NCI-H1436 treated with DMSO at 0.1 percent for 48 hours (cell line): Measurements from ENCODE around the gene BEX3.
"Not testable (repeated sequence)": the region's sequence is repeated elsewhere in the genome, so short reads cannot be mapped to it uniquely, and the experiment has no call there.

Source experiments
- DNase-seq: peaks from one replicate; lab custom pipeline; 2025; lab: John Stamatoyannopoulos, UW

The BEX3 gene

DNA sequence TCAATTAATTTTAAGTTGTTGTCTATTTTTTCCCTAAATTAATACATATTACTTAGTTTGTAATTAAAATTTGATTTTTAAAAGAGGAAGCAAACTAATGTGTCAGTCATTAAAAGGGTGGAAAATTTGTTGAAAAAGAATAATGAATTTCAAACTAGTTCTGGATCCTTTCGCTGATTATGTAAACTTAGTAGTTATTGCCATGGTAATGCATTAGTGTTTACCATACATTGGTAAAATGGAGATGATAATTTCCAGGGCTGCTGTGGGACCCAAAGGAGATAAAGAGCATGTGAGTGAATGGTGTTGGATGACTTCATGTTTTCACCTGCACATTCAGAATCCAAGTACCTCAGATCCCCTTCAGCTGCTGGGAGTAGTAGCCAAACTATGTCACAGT is 6.5 kb downstream of the BEX3 start:
- no peak for DNase-seq

DNA sequence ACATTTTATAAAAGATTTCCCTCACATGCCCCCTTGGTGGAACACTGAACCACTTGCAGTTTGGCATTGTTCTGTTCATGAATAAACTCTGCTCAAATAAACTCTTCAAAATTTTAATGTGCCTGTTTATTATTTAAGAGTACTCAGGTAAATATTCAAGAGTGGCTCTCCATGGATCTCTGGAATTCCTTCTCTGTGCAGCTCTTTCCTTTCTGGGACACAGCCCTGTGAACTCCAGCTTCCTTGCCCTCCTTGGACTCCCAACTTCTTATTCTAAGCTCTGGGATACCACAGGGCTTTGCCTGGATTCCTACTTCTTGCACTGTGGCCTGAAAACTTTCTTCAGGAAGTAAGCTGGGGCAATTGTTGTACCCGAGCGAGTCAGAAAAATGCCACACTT is 8.3 kb downstream of the BEX3 start:
- DNase-seq = no peak

DNA sequence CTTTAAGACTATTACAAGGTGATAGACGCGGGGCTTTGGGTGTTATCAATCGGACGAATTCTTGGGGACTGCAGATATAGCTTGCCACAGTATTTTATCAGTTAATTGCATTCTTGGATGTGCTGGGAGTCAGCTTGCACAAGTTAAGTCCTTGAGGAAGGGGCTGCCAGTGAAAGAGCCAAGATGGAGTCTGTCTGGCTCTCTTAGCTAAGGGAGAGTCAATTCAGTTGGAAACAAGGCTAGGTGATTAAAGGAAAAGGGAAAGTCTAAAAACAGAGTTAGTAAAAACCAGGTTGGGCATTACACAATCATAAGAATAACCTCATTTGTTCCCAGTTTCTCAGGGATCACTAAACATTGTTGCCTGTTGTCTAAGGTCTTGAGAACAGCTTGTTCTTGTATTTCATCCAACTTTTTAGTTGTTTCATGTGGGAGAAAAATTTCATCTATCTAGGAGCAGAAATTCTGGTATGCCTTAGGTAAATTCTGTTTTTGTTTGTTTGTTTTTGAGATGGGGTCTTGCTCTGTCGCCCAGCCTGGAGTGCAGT is 9.0 kb downstream of the BEX3 start:
- not testable (repeated sequence) for DNase-seq

DNA sequence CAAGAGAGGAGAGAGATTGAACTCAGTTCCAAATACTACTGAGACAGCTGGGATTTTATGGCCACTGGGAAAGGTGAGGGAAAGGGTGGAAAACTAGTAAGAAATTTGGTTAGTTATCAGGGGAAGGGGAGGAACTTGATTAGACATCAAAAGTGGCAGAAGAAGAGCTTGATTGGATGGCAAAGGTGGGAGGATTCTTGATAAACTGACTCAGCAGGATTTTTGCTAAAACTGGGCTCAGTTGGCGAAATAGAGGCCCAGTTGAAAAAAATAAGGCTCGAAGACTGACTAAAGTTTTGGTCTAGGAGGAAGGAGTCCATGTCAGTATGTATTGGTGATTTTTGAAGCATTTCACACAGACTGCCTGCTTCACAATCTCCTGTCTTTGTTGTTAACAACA is 10.0 kb downstream of the BEX3 start:
- DNase-seq = no peak

DNA sequence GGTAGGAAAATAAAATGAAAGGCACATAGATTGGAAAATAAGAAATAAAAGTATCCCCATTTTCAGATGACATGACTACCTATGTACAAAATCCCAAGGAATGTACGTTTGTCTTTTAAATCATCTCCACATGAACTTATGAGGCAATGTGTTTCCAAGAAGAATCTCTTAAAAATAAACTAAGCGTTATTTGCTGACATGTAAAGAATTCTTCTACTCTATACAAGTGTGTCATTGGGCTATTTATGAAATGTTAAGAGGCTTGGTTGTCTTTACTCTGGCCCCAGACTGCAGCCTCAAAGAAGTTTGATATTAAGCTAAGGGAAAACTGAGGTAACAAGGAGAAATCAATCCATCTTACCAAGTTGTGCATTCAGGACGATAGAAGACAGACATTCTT is 17.1 kb downstream of the BEX3 start:
- no peak for DNase-seq

DNA sequence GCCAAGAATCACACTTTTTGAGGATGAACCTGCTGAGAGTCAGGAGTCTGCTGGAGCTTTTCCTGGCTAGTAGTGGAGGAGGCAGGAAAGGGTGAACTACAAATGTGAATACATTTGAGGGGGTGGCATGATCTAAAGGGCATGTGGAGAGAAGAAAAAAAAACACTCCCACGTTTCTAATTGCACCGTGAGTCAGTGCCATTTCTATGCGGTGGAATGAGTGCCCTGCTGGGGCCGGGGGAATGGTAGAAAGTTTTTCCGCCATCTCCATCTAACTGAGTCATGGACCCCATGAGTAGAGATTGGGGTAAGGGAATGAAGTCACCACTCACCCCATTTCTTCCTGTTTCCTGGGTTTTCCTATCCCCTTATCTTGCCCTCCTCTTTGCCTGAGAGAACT is 19.8 kb downstream of the BEX3 start:
- DNase-seq = no peak

DNA sequence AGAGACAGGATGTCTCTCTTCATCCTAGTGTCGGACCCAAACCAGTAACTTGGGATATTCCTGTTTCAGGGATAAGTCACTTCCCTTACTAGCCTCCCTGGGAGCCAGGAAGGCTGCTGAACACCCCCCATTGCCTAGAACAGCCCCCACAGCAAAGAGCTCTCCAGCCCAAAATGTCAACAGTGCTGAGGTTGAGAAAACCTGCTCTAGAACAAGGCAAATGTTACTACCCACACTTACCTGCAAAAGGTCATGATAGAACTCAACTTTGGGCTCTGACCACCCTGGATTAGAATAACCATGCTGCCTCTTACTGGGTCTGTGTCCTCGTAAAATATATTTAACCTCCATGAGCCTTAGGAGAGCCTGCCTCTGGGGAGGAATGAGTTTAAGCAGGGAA is 20.3 kb downstream of the BEX3 start:
- DNase-seq = no peak

DNA sequence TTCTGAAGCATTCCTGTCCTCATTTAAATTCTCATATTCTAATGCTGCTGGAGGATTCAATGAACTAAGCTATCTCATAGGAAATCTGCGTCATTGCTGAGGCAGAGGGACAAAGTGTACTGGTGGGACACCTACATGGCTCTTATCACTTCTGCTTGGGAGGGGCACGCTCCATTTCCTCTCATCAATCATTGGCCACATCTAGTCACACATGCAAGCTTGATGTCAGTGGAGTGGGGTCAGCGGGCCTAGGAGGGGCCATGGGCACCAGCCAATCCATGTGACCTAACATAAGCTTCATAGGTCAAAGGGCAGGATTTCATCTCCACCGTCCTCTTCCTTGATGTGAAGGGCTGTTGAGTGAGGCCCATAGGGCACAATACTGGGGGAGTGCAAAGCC is 21.4 kb downstream of the BEX3 start:
- DNase-seq = no peak

DNA sequence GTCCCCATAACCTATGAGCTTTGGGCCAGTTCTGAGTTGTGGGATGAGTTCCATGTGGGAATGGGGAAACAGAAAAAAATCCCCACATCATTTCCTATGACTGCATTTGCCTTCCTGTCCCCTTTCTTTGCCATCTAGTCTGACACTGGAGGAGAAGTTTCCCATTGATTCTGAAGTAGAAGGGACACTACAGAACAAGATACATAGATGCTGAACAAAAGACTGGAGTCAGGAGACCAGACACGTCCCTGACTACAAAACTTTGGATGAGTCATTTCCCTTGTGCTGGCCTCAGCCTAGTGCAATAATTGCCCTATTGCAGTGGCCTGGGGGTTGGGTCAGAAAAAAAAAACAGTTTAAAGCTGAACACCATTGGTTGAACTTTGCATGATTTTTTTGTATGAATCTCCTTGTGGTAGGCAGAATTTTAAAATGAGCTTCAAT is 22.1 kb downstream of the BEX3 start:
- no peak for DNase-seq

DNA sequence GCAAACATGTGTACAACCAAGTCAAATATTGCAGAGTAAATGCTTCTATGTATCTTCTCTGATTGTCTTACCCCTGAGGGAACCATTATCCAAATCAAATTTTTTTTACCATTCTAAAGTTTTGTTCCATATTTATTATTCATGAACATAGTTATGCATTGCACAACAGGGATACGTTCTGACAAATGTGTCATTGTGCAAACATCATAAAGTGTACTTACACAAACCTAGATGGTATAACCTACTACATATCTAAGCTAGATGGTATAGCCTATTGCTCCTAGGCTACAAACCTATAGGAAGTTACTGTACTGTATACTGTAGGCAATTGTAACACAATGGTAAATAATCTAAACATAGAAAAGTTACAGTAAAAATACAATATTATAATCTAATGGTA is 23.4 kb downstream of the BEX3 start:
- no peak for DNase-seq

DNA sequence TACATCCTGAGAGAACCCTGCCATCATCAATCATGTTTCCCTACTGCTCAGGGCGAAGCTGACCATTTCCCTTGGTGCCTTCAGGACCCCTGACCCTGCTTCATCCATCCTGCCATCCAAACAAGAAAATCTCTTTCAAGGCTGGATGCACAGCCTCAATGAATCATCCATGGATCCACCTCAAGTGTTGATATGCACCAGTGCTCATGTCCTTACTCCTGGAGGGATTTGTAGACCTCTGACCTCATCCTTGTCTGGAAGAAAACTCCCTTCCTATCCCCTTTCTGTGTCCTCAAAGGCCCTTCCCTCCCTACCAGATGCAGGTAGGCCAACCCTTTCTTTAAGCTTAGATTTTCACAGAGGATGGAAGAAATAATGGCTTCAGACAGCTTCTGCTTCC is 24.6 kb downstream of the BEX3 start:
- DNase-seq = no peak

DNA sequence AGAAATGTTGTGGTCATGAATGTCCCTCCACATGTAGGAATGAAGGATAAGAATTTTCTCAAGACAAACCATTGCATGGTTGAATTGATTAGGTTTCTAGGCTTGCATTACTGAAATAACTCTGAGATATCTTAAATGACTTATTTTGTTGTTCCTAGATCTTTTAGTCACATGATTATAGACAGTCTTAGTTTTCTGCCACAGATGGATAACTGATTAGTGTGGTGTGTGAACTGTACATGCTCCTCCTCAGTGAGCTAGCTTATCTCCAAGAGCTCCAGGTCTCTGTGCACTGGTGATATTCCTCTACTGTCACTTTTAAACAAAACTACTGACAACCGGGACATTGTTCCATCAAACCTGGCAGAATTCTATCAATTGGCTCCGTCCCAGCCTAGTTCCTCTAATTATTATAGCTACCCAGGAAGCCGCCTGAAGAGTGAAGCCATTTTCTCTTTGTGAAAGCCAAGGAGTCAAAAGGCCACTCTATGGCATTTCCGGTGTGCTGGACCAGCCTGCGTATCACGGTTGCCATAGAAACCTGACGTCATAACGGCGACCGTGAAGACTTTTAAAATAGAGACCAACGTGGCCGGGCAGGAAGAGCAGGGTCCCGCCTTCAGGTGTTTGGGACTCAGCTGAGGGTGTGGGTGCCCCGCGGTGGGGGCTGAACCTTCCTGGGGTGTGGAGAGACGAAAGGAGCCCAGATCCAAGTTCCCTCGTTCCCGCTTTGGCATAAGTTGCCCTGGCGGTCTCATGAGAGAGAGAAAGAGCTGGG is 28.1 kb downstream of the BEX3 start:
- DNase-seq = no peak

DNA sequence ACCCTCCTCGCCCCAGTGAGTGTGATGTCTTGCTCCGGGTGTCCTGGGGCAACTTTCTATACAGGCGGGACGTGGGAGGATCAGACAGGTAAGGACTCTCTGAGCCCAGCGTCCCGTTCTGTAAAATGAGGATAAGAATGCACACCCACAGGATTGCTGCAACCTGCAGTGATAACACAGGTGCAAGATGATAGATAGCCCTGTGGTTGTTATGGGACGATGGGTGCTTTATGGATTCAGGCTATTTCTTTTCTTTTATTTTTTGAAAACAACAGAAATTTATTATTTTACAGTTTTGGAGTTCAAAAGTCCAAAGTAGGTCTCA is 28.6 kb downstream of the BEX3 start:
- no peak for DNase-seq

DNA sequence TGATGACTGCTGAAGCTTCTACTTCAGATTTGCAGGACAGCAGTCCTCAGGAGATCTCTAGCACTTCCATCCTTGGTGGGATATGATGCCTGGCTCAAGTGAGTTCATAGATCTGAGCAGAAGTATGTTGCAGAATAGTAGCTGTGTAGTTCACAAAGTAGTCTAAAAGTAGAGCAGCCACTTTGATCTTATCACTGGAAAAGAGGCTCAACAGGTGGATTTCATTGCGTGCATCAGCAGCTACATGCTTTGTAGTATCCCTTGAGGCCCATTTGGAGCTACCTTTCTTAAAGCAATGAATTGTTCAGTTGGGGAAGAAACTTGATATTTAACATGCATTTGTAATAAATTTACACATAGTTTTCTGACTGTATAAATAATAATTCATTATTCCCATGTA is 29.9 kb downstream of the BEX3 start:
- DNase-seq = no peak

DNA sequence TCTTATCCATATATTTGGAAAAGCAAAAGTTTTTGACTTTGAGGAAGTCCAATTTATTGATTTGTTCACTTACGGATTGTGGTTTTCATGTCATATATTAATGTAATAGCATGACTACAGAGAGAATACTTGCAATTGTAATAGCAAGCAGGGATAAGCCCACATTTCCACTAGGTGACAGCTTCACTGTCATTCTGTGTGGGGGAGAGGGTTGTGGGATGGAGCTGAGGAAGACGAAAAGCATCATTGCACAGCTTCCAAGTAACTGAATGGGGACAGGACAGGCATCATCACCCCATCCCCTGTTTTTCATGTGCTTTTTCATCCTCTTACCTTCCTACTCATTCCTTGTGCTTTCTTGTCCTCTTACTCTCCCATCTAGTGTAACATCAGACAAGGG is 31.4 kb downstream of the BEX3 start:
- no peak for DNase-seq

DNA sequence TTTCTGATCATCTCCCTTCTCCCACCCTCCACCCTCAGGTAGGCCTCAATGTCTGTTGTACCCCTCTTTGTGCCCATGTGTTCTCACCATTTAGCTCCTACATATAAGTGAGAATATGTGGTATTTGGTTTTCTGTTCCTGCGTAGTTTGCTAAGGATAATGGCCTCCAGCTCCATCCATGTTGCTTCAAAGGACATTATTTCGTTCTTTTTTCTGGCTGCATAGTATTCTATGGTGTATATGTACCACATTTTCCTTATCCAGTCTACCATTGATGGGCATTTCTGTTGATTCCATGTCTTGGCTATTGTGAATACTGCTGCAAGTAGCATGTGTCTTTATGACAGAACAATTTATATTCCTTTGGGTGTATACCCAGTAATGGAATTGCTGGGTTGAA is 35.4 kb downstream of the BEX3 start:
- not testable (repeated sequence) for DNase-seq

DNA sequence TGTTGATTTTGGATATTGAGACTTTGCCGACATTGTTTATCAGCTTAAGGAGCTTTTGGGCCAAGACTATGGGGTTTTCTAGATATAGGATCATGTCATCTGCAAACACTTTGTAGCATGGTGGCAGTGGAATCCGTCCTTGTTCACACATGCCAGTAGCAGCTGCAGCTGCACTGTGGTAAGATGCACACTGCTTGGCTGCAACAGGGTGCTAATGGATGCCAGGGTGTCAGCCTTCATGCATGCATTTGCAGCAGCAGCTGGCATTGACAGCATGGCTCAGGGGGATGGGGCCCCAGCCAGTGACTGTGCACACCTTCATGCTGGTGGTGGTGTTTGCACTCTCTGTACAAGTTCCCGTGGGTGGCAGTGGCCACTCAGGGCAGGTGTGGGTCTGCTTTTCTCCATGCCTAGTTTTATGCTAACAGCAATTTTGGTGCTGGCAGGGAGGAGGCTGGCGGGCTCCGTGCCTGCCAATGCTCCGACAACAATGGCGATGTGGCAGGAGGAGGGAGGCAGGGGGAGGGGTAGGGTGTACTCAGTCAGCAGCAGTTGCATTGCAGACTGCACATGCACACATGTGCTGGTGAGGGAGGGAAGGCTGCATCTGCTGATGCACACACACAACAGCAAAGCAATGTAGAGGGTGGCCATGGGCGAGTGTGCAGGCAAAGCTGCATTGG is 37.5 kb downstream of the BEX3 start:
- DNase-seq = no peak

DNA sequence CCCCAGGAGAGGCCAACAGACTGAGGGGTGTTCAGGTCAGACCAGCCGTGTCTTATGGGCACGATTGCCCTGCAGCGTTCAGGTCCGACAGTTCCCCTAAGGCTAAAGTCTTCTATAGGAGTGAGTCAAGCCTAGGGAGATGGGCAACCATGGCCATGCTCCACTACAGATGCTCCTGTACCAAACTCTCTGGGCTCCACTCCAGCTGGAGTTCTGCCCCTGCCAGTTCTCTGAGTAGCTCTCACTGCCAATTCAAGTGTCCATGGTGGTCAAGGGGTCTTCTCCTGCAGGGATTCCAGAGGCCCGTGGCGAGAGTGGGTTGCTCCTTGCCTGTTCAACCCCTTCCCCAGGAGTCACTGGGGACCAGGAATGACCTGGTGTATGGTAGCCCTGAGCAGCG is 38.2 kb downstream of the BEX3 start:
- DNase-seq = no peak

DNA sequence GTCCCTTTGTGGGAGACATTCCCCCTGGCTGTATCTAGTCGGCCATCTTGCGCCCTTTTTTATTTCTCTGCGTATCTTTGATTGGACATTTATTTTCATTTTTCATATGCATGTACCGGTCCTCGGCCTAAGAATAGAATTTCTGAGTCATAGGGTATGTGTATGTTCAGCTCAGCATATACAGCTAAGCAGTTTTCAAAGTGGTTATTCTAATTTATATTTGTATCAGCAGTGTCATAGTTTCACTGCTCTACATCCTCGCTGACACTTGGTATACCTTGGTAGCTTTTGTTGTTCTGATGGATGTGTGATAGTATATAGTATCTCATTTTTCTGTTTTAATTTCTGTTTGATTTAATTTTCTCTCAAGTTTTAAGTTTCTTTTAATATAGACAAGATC is 38.7 kb downstream of the BEX3 start:
- DNase-seq = no peak

DNA sequence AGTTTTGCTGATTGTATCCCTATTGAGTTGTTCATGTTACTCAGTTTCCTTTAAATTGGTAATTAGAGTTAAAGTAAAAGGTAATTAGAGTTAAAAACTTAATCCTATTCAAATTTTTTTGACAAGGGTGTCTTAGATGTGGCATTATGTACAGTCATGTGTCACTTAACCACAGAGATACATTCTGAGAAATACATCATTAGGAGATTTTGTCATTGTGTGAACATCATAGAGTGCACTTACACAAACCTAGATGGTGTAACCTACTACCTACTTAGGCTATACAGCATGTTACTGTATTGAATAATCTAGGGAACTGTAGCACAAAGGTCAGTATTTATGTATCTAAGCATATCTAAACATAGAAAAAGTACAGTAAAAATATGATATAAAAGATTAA is 39.2 kb downstream of the BEX3 start:
- DNase-seq = no peak

DNA sequence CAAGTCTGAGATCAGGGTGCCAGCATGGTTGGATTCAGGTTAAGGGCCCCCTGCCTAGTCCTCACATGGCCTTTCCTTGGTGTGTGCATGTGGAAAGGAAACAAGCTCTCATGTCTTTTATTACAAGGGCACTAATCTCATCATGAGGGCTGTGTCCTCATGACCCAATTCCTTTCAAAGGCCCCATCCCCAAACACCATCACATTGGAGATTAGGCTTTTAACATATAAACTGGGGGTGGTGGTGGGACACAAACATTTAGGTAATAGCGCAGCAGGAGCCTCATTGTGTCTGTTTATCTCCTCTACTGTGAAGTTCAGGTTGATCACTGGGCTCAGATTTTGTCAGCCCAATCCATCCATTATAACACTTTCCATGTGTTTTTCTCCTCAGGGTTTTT is 41.0 kb downstream of the BEX3 start:
- DNase-seq = no peak

DNA sequence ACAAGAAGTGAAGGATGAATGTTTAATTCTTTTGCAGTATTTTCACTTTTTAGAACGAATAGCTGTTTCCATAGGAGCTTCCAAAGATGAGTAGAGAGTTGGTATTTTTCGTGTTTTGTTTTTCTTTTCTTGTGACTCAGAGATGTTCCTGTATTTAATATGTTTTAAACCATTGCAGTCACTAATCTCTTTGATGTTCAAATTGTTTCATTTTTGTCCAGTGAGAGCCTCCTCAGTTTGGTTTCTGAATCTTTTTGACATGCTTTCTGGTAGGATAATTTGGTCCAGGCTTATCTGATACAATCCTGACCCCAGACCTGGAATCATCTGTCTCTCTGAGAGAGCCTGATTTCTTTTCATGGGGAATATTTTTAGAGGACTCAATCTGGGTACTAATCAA is 41.6 kb downstream of the BEX3 start:
- DNase-seq = no peak

DNA sequence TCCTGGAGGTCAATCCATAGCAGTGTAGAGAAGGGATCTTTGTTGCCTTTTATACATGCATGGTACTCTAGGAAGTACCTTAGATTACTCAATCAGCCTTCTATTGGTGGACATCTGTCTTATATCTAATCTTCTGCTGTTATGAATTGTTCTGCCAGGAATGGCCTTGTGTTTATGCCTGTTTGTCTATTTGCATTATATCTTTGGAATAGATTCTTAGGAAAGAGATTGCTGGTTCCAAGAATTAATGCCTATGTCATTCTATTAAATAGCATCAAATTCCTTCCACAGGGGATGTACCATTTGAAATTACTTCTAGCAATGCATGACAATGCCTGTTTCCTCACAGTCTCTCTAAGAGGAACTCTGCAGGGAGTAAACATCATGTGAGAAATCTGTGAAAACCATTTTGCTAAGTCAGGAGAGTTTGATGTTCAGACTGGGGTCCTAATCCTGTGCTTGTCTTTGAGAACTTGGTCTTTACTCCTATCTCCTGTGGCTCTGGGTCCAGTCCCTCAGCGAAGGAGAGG is 42.5 kb downstream of the BEX3 start:
- no peak for DNase-seq
